ENCODE measurements around the gene DNAJC19.
"Not testable (repeated sequence)": the region's sequence is repeated elsewhere in the genome, so short reads cannot be mapped to it uniquely, and the experiment has no call there.

GRCh38 chr3:181002331-181002730 lies 12.8 kb upstream of the DNAJC19 start:
- TF ChIP-seq CTCF (IDR thresholded peaks at IDR 0.05; ENCODE audit: low read depth, low read length); POLR2A (IDR thresholded peaks at IDR 0.05; ENCODE audit: extremely low read depth, insufficient read length); MAX (IDR thresholded peaks at IDR 0.05; ENCODE audit: low read depth, low read length): not testable (repeated sequence)

Measured in NB4 (cell line).